GM12878 (cell line): ENCODE results near the gene TCEANC2. TPM values are rescaled to one million over a fixed set of nuclear protein-coding genes. Genes with fewer than 3 reads are reported as not detected.

Experiments used
- ATAC-seq: fragments of 200-7000 bp; cut with Tn5 transposase; 3 replicates; pipeline ENCODE4 v1.9.1; 2020; ENCODE audit warnings: mild to moderate bottlenecking, moderate library complexity
- BruUV-seq: library from RNA; stranded (reverse); fragments of 400-500 nt; replicated peaks from 2 replicates; lab custom pipeline; 2021; lab: Mats Ljungman, UMichigan
- CTCF ChIA-PET: fragments of 300-600 bp; sonication (Branson Sonifier 250); formaldehyde crosslinking; extraction: SDS; loops from one replicate; lab custom pipeline; 2021; ENCODE audit warnings: inconsistent platforms; lab: Yijun Ruan, JAX
- POLR2A ChIA-PET: fragments of 350-600 bp; formaldehyde crosslinking; extraction: SDS; loops from one replicate; lab custom pipeline; 2021; ENCODE audit warnings: inconsistent platforms; lab: Charles Lee
- RAD21 ChIA-PET: fragments of 300-600 bp; sonication (Branson Sonifier 250); formaldehyde crosslinking; loops from one replicate; lab custom pipeline; 2023; ENCODE audit warnings: antibody characterized with exemption; ENCODE audit not compliant: unreplicated experiment; lab: Charles Lee
- SMC1A ChIA-PET: fragments of 300-600 bp; sonication (Branson Sonifier 250); formaldehyde crosslinking; loops from one replicate; lab custom pipeline; 2023; ENCODE audit not compliant: unreplicated experiment, uncharacterized antibody; lab: Charles Lee
- DNase-seq: peaks from one replicate; pipeline ENCODE4 v3.0.0-alpha.2; 2011; ENCODE audit warnings: low read depth, low spot score
- FAIRE-seq: peaks from 3 replicates; lab custom pipeline; 2011; peaks lifted over from hg19 to GRCh38; lab: Jason Lieb, UNC
- H2AFZ ChIP-seq: 2 replicates; pipeline ENCODE4 v1.6.0; 2011; ENCODE audit warnings: low read depth, low read length, control low read depth; ENCODE audit not compliant: control insufficient read depth
- H3K27ac ChIP-seq: 2 replicates; pipeline ENCODE4 v1.5.1; 2011; ENCODE audit warnings: control low read depth; ENCODE audit not compliant: control insufficient read depth, insufficient read depth
- H3K27me3 ChIP-seq, 2 experiments: replicated peaks in 1 of 2; 2 replicates each; pipeline versions ENCODE4 v1.6.0 to v1.6.1; 2011; ENCODE audit warnings: low read length in 1 of 2; ENCODE audit not compliant: control insufficient read depth in 2 of 2, insufficient read depth in 2 of 2
- H3K36me3 ChIP-seq, 2 experiments: 2 replicates each; pipeline ENCODE4 v1.5.1; 2011; ENCODE audit warnings: low read length in 1 of 2; ENCODE audit not compliant: control insufficient read depth in 2 of 2, insufficient read depth in 2 of 2
- H3K4me1 ChIP-seq: 2 replicates; pipeline ENCODE4 v1.6.1; 2011; ENCODE audit warnings: mild to moderate bottlenecking, low read length, moderate library complexity, mixed read lengths; ENCODE audit not compliant: control insufficient read depth, insufficient read depth
- H3K4me2 ChIP-seq: 2 replicates; pipeline ENCODE4 v1.6.0; 2011; ENCODE audit warnings: control low read depth; ENCODE audit not compliant: control insufficient read depth, insufficient read depth
- H3K4me3 ChIP-seq: fragments of 200-600 bp; sonication (generic); 2 replicates; pipeline ENCODE4 v1.5.1; 2016
- H3K79me2 ChIP-seq: 2 replicates; pipeline ENCODE4 v1.6.0; 2011; ENCODE audit warnings: low read length; ENCODE audit not compliant: control insufficient read depth, insufficient read depth
- H3K9ac ChIP-seq: 2 replicates; pipeline ENCODE4 v1.8.0; 2011; ENCODE audit warnings: low read length, control low read depth, mixed read lengths; ENCODE audit not compliant: control insufficient read depth, insufficient read depth
- H3K9me3 ChIP-seq: replicated peaks from 3 replicates; pipeline ENCODE4 v1.5.1; 2011; ENCODE audit warnings: mild to moderate bottlenecking, low read length; ENCODE audit not compliant: control insufficient read depth, insufficient read depth
- H4K20me1 ChIP-seq: 2 replicates; pipeline ENCODE4 v1.6.0; 2011; ENCODE audit not compliant: control insufficient read depth, insufficient read depth
- ASH2L ChIP-seq: fragments of 300-600, 200-600 bp; sonication (generic); IDR thresholded peaks from 2 replicates; pipeline ENCODE4 v1.6.1; 2017; ENCODE audit warnings: low read depth, mild to moderate bottlenecking, borderline replicate concordance
- BACH1 ChIP-seq: fragments of 450-650 bp; IDR thresholded peaks from 2 replicates; pipeline ENCODE4 v1.6.1; 2017; ENCODE audit warnings: mild to moderate bottlenecking, borderline replicate concordance
- HCFC1 ChIP-seq: fragments of 150-350 bp; IDR thresholded peaks from 2 replicates; pipeline ENCODE4 v1.6.1; 2014; ENCODE audit warnings: low read length
- HDGF ChIP-seq: fragments of 450-650 bp; IDR thresholded peaks from 2 replicates; pipeline ENCODE4 v1.6.1; 2016; ENCODE audit warnings: antibody characterized with exemption
- NBN ChIP-seq: fragments of 450-650 bp; IDR thresholded peaks from 2 replicates; pipeline ENCODE4 v1.6.1; 2016
- SUPT20H ChIP-seq: IDR thresholded peaks from 2 replicates; pipeline ENCODE4 v1.6.1; 2011; ENCODE audit warnings: low read depth, mild to moderate bottlenecking, low read length, moderate library complexity, borderline replicate concordance; ENCODE audit not compliant: control insufficient read depth
- ZNF217 ChIP-seq: fragments of 450-650 bp; IDR thresholded peaks from 2 replicates; pipeline ENCODE4 v1.6.1; 2017; ENCODE audit warnings: antibody characterized with exemption, mild to moderate bottlenecking
- WGBS: methylation state at CpG from one replicate; pipeline ENCODE4 v1.1.6; 2016; ENCODE audit warnings: low lambda C conversion rate; ENCODE audit not compliant: insufficient replicate concordance, insufficient coverage; ENCODE audit errors: missing lambda C conversion rate; 5-methylcytosine and 5-hydroxymethylcytosine counted together
- in situ Hi-C: fragments of 300-500 bp; cut with MboI; formaldehyde crosslinking; loops from 9 replicates; pipeline ENCODE4 v1.14.3; 2018; ENCODE audit warnings: mixed read lengths
- intact Hi-C: fragments of 100-400 bp; cut with micrococcal nuclease; formaldehyde crosslinking; loops from one replicate; pipeline ENCODE4 v1.14.2; 2022; ENCODE audit not compliant: unreplicated experiment
- polyA plus RNA-seq, 11 experiments: library from polyadenylated mRNA; depleted of rRNA in 4 of 11; unstranded in 6 of 11; stranded (reverse) in 5 of 11; fragments of >200 nt; fragmentation: Nextera tagmentation in 4 of 11; fragmentation: Illumina TruSeq in 1 of 11; extraction: Ambion mirVana in 4 of 11; extraction: Trizol in 1 of 11; gene quantifications; 1 replicate in 1 of 11; 2 replicates in 10 of 11; pipeline versions ENCODE4 v1.2.1 to v1.2.3, GENCODE V29; 2011 to 2016; ENCODE audit warnings: inconsistent platforms in 2 of 11, missing spikeins in 2 of 11, low read depth in 1 of 11
- total RNA-seq, 4 experiments: library from RNA; depleted of rRNA in 3 of 4; stranded (reverse); fragments of >200 nt in 3 of 4; fragmentation: Illumina TruSeq in 1 of 4; extraction: Trizol in 1 of 4; gene quantifications; 2 replicates each; pipeline versions ENCODE4 v1.2.1 to v1.2.3, GENCODE V29; 2013 to 2021

TCEANC2 gene
- total and polyA plus RNA-seq, 10 of the 15 experiments (the other 5 are each of a cell fraction or from before 2014, with no cell fraction given) = 4.4 to 13.2 (median 6.4) TPM

DNA sequence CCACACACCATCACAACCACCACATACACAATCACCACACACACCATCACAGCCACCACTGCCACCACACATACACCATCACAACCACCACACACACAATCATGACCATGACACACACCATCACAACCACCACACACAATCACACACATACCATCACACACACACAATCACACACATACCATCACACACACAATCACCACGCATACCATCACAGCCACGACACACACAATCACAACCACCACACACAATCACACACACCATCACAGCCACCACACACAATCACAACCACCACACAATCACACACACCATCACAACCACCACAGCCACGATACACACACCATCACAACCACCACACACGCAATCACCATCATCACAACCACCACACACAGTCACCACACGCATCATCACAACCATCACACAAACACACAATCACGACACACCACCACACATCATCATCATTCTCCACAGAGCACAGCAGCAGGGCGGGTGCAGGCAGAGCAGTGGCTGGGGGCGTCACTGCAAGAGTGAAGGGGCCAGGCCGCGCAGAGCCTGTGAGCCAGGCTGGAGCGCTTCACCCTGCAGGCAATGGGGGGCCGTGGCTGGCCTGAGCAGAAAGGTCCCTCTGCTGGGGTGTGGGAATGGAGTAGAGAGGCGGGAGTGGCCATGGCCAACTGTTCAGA lies 66.8 kb downstream of the TCEANC2 start:
- no peaks in the 10 kb centered on the region; the same call in 1 of the 2 replicates for H4K20me1 ChIP-seq
- H3K36me3 ChIP-seq = no peaks in the 10 kb centered on the region
- RAD21 ChIA-PET = no interaction called here
- CTCF ChIA-PET = interaction anchor here (0.5 kb wide), 1 partner anchor 874 kb away, joined by 3 read pairs; no protein-coding TSS in a partner anchor
- no peak for ATAC-seq
- H3K4me3 ChIP-seq = no peak overlapping the region
- 64% methylated on average over 12 of the region's 13 CpGs for WGBS
- H3K27ac ChIP-seq = no peak overlapping the region
- H3K79me2 ChIP-seq = no peaks in the 10 kb centered on the region
- in situ Hi-C loops = no loop called here
- BruUV-seq = no TSS peak
- no peaks in the 10 kb centered on the region for H3K4me1 ChIP-seq
- FAIRE-seq = no peak
- H2AFZ ChIP-seq = no peak overlapping the region
- no peak for DNase-seq
- TF ChIP-seq HCFC1 (no peak), ZNF217 (no peak), NBN (no peak), SUPT20H (no peak), BACH1 (no peak), HDGF (peak; percentile 55; the same call in 1 of the 2 replicates), ASH2L (no peak)
- intact Hi-C loops = loop anchor here (2.0 kb wide), 1 partner anchor 369 kb away; no protein-coding TSS in a partner anchor
- H3K9ac ChIP-seq = no peak overlapping the region
- no peaks in the 10 kb centered on the region for H3K9me3 ChIP-seq
- no peak overlapping the region for H3K4me2 ChIP-seq
- POLR2A ChIA-PET = no interaction called here
- H3K27me3 ChIP-seq = no peaks in the 10 kb centered on the region; a peak in 1 of 4 replicates
- SMC1A ChIA-PET = no interaction called here
